Stomach smooth muscle (tissue), 2 donors: Measurements from ENCODE around the gene SLC39A11.
"Not testable (repeated sequence)": the region's sequence is repeated elsewhere in the genome, so short reads cannot be mapped to it uniquely, and the experiment has no call there.

ENCODE experiments used
- H3K27ac ChIP-seq: one replicate; pipeline ENCODE4 v1.7.0; 2013; ENCODE audit warnings: mild to moderate bottlenecking, low read length, inconsistent platforms
- H3K27me3 ChIP-seq, 2 donors: one replicate each; pipeline ENCODE4 v1.7.0; 2013; ENCODE audit warnings: low read length in 2 of 2; ENCODE audit not compliant: insufficient read depth in 2 of 2, control insufficient read depth in 1 of 2
- H3K36me3 ChIP-seq, 2 donors: one replicate each; pipeline ENCODE4 v1.7.0; 2013; ENCODE audit warnings: low read length in 2 of 2; ENCODE audit not compliant: control insufficient read depth in 2 of 2, insufficient read depth in 2 of 2
- H3K4me1 ChIP-seq: one replicate; pipeline ENCODE4 v1.7.0; 2013; ENCODE audit warnings: low read length; ENCODE audit not compliant: control insufficient read depth, insufficient read depth
- H3K4me3 ChIP-seq, 2 donors: one replicate each; pipeline ENCODE4 v1.7.0; 2013; ENCODE audit warnings: low read length in 2 of 2
- H3K9ac ChIP-seq, 2 donors: one replicate each; pipeline ENCODE4 v1.7.0; 2013; ENCODE audit warnings: low read length in 2 of 2, mild to moderate bottlenecking in 1 of 2
- H3K9me3 ChIP-seq, 2 donors: one replicate each; pipeline ENCODE4 v1.7.0; 2013; ENCODE audit warnings: low read length in 2 of 2; ENCODE audit not compliant: control insufficient read depth in 2 of 2
- donor health status: healthy.
- donor health status: Pancreatic carcinoma.

Gene SLC39A11

DNA sequence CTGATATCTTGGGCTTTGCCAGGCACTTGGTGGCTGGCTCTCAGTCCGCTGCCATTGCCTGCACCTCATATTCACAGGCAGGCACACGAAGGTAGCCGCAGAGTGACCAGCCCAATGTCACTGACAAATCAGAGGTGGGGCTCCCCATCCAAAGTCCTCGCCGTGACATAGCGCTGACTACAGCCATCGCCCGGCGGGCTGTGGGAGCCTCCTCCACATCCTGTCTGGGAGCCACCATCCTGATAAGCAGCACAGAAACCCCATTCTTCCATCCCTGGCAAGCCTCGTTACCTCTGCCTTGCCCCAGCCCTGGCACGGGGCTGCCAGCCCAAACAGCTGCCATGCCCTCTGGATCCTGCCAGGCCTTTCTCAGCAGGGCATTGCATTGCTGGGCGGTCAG, 437.8 kb downstream of the SLC39A11 start:
- H3K36me3 ChIP-seq = no peaks in the 10 kb centered on the region
- no peak overlapping the region for H3K27ac ChIP-seq
- no peak overlapping the region for H3K4me3 ChIP-seq
- H3K9me3 ChIP-seq = peaks cover 2 to 4% of the 10 kb centered on the region in 2 donors
- H3K9ac ChIP-seq = no peak overlapping the region
- no peaks in the 10 kb centered on the region for H3K27me3 ChIP-seq
- no peaks in the 10 kb centered on the region for H3K4me1 ChIP-seq

GRCh38 chr17:72651988-72652387, 440.5 kb downstream of the SLC39A11 start:
- Histone ChIP-seq H3K36me3 (no peaks in the 10 kb centered on the region), H3K4me1 (no peaks in the 10 kb centered on the region), H3K9ac (no peak overlapping the region), H3K9me3 (peaks cover 2 to 4% of the 10 kb centered on the region in 2 donors), H3K4me3 (no peak overlapping the region), H3K27me3 (no peaks in the 10 kb centered on the region), H3K27ac (no peak overlapping the region)

DNA sequence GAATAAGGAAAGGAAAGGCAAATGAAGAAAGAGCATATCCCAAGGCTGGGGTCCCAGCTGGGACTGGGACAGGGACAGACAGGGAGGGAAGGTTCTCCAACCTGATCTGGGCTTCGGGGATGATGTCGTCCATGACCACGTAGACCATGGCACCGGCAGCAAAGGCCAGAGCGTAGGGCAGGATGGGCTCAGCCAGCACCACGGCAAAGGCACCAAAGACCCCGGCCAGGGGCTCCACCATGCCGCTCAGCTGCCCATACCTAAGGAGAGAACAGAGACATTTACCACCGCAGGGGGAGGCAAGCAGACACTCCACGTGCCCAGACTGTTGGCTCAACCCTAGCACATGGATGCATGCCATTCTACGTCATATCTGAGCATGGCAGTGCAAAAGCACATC, 443.8 kb downstream of the SLC39A11 start:
- Histone ChIP-seq H3K27ac (no peak overlapping the region), H3K36me3 (no peaks in the 10 kb centered on the region), H3K4me1 (no peaks in the 10 kb centered on the region), H3K27me3 (no peaks in the 10 kb centered on the region), H3K9ac (no peak overlapping the region), H3K4me3 (no peak overlapping the region), H3K9me3 (peaks cover 2 to 4% of the 10 kb centered on the region in 2 donors)

GRCh38 chr17:72646176-72646575, 446.3 kb downstream of the SLC39A11 start:
- H3K36me3 ChIP-seq = no peaks in the 10 kb centered on the region
- peaks cover 0 to 2% of the 10 kb centered on the region in 2 donors for H3K27me3 ChIP-seq
- H3K4me3 ChIP-seq = no peak overlapping the region
- peaks cover under 1 to 2% of the 10 kb centered on the region in 2 donors for H3K9me3 ChIP-seq
- H3K4me1 ChIP-seq = no peaks in the 10 kb centered on the region
- H3K9ac ChIP-seq = no peak overlapping the region
- H3K27ac ChIP-seq = no peak overlapping the region

GRCh38 chr17:72644492-72644891, 448.0 kb downstream of the SLC39A11 start:
- Histone ChIP-seq H3K4me1 (no peaks in the 10 kb centered on the region), H3K36me3 (no peaks in the 10 kb centered on the region), H3K27me3 (peaks cover 0 to 2% of the 10 kb centered on the region in 2 donors)

DNA sequence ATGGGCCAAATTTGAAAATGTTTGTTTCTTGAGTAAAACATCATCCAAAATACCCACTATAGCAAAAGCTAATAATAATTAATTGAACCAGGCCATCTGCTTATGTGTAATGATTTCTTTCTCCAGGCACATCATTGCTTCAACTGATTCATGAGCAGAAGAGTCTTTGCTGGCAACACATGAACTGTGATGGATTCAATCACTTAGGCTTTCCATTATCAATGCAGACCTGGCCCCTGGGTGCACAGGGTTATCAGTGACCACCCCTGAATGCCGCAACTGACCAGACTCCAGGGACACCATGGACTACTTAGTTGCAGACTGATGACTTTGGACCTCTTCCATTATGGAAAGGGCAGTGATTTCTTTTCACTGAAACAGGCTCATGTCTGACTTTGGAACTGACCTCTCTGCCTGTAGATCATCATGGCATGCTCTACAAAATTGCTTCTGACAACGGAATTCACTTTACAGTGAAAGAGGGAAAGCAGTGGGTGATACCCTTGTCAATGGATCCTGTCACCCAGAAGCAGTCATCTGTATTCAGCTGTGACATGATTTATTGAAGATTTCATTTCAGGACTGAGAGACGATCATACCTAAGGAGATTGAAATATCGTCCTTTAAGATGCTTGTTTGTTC, 448.8 kb downstream of the SLC39A11 start:
- H3K4me1 ChIP-seq = no peaks in the 10 kb centered on the region
- H3K27me3 ChIP-seq = peaks cover 0 to 2% of the 10 kb centered on the region in 2 donors
- no peak overlapping the region for H3K4me3 ChIP-seq
- H3K27ac ChIP-seq = no peak overlapping the region
- no peaks in the 10 kb centered on the region for H3K9me3 ChIP-seq
- no peaks in the 10 kb centered on the region for H3K36me3 ChIP-seq
- H3K9ac ChIP-seq = no peak overlapping the region

More at GRCh38 chr17:72644492-72644891, 448.0 kb downstream of the SLC39A11 start:
- H3K9me3 ChIP-seq = no peaks in the 10 kb centered on the region
- H3K27ac ChIP-seq = no peak overlapping the region
- no peak overlapping the region for H3K9ac ChIP-seq
- H3K4me3 ChIP-seq = no peak overlapping the region

- Histone ChIP-seq H3K36me3 (no peaks in the 10 kb centered on the region), H3K4me1 (no peaks in the 10 kb centered on the region)
These were observed 449.8 kb downstream of the SLC39A11 start for GRCh38 chr17:72642720-72643119.

DNA sequence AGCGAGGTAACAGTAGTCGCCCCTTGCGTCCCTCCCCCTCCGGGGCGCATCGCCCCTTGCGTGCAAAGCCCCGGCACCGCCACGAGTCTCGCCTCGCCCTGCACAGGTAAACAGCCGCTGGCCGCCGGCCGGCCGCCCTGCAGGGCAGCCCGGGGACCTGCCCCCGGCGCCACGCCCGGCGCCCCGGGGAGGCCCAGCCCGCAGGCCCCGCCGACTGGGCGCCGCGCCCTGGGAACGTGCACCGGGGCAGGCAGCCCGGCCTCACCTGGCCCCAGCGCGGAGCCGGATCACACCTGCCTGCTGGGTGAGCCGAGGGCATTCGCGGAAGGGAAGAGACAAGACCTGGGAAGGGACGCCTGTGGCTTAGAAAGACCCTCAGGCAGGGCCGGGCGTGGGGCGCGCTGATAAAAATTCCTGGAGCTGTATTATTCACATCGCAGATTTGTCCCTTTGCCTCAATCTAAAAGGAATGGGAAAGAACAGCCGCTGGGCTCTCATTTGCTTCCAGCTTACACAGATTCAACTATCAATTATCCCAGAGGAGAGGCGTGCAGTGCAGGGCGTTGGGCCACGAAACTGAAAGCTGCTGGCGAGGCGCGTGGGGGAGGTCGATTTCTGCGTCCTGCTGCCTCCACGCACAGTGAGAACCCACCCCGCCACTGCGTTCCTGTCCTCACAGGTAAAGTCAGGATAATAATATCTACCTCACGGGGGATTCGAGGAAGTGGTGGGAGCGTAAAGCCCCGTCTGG, 451.9 kb downstream of the SLC39A11 start:
- Histone ChIP-seq H3K9ac (no peak overlapping the region), H3K27me3 (peaks cover 0 to 2% of the 10 kb centered on the region in 2 donors)

More at GRCh38 chr17:72642720-72643119, 449.8 kb downstream of the SLC39A11 start:
- H3K9me3 ChIP-seq = peaks cover 0 to 2% of the 10 kb centered on the region in 2 donors
- peaks cover 0 to 2% of the 10 kb centered on the region in 2 donors for H3K27me3 ChIP-seq
- H3K9ac ChIP-seq = no peak overlapping the region
- H3K4me3 ChIP-seq = no peak overlapping the region
- H3K27ac ChIP-seq = no peak overlapping the region

GRCh38 chr17:72639711-72640110, 452.8 kb downstream of the SLC39A11 start:
- Histone ChIP-seq H3K4me3 (no peak overlapping the region), H3K9me3 (peaks cover 0 to 2% of the 10 kb centered on the region in 2 donors), H3K9ac (no peak overlapping the region), H3K36me3 (no peaks in the 10 kb centered on the region), H3K27ac (no peak overlapping the region), H3K27me3 (peaks cover 0 to 2% of the 10 kb centered on the region in 2 donors), H3K4me1 (no peaks in the 10 kb centered on the region)

More for the DNA sequence above, 451.9 kb downstream of the SLC39A11 start:
- Histone ChIP-seq H3K36me3 (no peaks in the 10 kb centered on the region), H3K9me3 (peaks cover 0 to 2% of the 10 kb centered on the region in 2 donors), H3K4me1 (no peaks in the 10 kb centered on the region), H3K4me3 (no peak overlapping the region), H3K27ac (no peak overlapping the region)

GRCh38 chr17:72638932-72639331, 453.6 kb downstream of the SLC39A11 start:
- H3K27me3 ChIP-seq, H3K4me1 ChIP-seq, H3K27ac ChIP-seq, H3K4me3 ChIP-seq, H3K9me3 ChIP-seq, H3K9ac ChIP-seq, H3K36me3 ChIP-seq: not testable (repeated sequence)
